ENCODE results near the gene CERK.

CERK gene

DNA sequence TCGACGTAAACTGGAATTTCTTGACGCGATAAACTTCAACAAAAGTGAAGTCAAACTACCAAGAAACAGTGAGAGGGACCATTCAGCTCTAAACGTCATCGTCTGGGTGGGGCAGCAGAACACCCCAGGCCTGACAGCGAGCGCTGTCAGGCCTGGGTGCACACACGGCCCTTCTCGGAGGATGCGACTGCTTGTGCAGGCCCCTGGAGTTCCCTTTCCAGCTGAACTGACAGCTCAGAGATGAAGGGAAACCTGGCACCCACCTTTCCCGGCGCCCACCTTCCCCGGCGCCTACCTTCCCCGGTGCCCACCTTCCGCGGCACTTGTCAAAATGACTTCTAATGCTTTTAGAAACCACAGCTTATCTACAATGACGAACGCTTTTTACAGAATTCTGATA lies 47.9 kb downstream of the CERK start:
- DNase-seq (ENCODE audit: extremely low read depth, insufficient read length) = no peak
- Histone ChIP-seq H3K36me3 (ENCODE audit: control insufficient read depth, insufficient read depth, low read length) (peaks cover 39% of the 10 kb centered on the region), H3K4me3 (replicated peaks; ENCODE audit: low read depth, low read length) (no peak overlapping the region), H3K27me3 (replicated peaks; ENCODE audit: control insufficient read depth, insufficient read depth, low read length) (no peaks in the 10 kb centered on the region)
- TF ChIP-seq, protein P1, sequence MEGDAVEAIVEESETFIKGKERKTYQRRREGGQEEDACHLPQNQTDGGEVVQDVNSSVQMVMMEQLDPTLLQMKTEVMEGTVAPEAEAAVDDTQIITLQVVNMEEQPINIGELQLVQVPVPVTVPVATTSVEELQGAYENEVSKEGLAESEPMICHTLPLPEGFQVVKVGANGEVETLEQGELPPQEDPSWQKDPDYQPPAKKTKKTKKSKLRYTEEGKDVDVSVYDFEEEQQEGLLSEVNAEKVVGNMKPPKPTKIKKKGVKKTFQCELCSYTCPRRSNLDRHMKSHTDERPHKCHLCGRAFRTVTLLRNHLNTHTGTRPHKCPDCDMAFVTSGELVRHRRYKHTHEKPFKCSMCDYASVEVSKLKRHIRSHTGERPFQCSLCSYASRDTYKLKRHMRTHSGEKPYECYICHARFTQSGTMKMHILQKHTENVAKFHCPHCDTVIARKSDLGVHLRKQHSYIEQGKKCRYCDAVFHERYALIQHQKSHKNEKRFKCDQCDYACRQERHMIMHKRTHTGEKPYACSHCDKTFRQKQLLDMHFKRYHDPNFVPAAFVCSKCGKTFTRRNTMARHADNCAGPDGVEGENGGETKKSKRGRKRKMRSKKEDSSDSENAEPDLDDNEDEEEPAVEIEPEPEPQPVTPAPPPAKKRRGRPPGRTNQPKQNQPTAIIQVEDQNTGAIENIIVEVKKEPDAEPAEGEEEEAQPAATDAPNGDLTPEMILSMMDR (IDR thresholded peaks at IDR 0.05; ENCODE audit: insufficient read depth, low read length, poor library complexity, severe bottlenecking) = no peak

DNA sequence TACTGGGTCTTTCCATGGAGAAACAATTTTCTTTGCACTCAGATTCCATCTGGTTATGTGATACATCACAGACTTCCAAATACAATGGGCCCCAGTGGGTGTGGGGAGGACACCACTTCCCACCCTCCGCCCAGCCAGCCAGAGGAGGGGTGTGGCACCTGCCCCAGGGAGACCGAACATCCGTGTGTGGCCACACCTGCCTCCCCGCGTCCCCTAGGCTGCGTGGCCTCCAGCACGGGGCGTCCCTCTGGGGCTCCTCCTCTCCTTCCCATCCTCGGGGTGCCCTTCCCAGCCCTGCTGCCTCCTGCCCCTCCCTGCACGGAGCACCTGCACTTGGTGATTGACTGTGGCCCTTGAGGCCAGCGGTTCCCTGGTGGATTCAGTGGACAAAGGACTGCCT lies 49.1 kb downstream of the CERK start:
- Histone ChIP-seq H3K27me3 (replicated peaks; ENCODE audit: control insufficient read depth, insufficient read depth, low read length) (no peaks in the 10 kb centered on the region), H3K36me3 (ENCODE audit: control insufficient read depth, insufficient read depth, low read length) (peaks cover 31% of the 10 kb centered on the region), H3K4me3 (replicated peaks; ENCODE audit: low read depth, low read length) (no peak overlapping the region)
- DNase-seq (ENCODE audit: extremely low read depth, insufficient read length) = no peak
- TF ChIP-seq, protein P1 (IDR thresholded peaks at IDR 0.05; ENCODE audit: insufficient read depth, low read length, poor library complexity, severe bottlenecking) = no peak

GRCh38 chr22:46687460-46687859 lies 50.6 kb downstream of the CERK start:
- no peak for DNase-seq (ENCODE audit: extremely low read depth, insufficient read length)
- no peak overlapping the region for H3K4me3 ChIP-seq (replicated peaks; ENCODE audit: low read depth, low read length)
- peaks cover 26% of the 10 kb centered on the region for H3K36me3 ChIP-seq (ENCODE audit: control insufficient read depth, insufficient read depth, low read length)
- TF ChIP-seq, protein P1 (IDR thresholded peaks at IDR 0.05; ENCODE audit: insufficient read depth, low read length, poor library complexity, severe bottlenecking) = no peak
- no peaks in the 10 kb centered on the region for H3K27me3 ChIP-seq (replicated peaks; ENCODE audit: control insufficient read depth, insufficient read depth, low read length)

- Histone ChIP-seq H3K27me3 (replicated peaks; ENCODE audit: control insufficient read depth, insufficient read depth, low read length) (no peaks in the 10 kb centered on the region), H3K4me3 (replicated peaks; ENCODE audit: low read depth, low read length) (no peak overlapping the region), H3K36me3 (ENCODE audit: control insufficient read depth, insufficient read depth, low read length) (peaks cover 26% of the 10 kb centered on the region)
- TF ChIP-seq, protein P1 (IDR thresholded peaks at IDR 0.05; ENCODE audit: insufficient read depth, low read length, poor library complexity, severe bottlenecking) = no peak
- no peak for DNase-seq (ENCODE audit: extremely low read depth, insufficient read length)
These were observed 51.0 kb downstream of the CERK start for GRCh38 chr22:46687048-46687444.

- DNase-seq (ENCODE audit: extremely low read depth, insufficient read length) = no peak
- TF ChIP-seq, protein P1 (IDR thresholded peaks at IDR 0.05; ENCODE audit: insufficient read depth, low read length, poor library complexity, severe bottlenecking) = no peak
- peaks cover 20% of the 10 kb centered on the region for H3K36me3 ChIP-seq (ENCODE audit: control insufficient read depth, insufficient read depth, low read length)
- H3K27me3 ChIP-seq (replicated peaks; ENCODE audit: control insufficient read depth, insufficient read depth, low read length) = no peaks in the 10 kb centered on the region
- H3K4me3 ChIP-seq (replicated peaks; ENCODE audit: low read depth, low read length) = no peak overlapping the region
These were observed 51.6 kb downstream of the CERK start for GRCh38 chr22:46686221-46687047.
